ENCODE data around the gene XYLT2.

XYLT2 gene

DNA sequence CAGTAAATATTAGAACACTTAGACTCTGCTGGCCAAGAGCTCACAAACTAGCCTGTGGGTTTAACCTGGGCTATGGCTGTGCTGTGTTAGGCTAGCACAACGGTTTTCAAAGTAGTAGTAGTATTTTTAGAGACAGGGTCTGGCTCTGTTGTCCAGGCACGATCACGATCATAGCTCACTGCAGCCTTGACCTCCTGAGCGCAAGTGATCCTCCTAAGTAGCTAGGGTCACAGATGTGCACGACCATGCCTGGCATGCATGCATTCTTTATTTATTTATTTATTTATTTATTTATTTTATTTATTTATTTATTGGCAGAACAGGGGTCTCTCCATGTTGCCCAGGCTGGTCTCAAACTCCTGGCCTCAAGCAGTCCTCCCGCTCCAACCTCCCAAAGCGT is 16.7 kb downstream of the XYLT2 start:
- in situ Hi-C loops (cut with HindIII; ENCODE audit: low sequenced_read_pairs), result no loop called here

DNA sequence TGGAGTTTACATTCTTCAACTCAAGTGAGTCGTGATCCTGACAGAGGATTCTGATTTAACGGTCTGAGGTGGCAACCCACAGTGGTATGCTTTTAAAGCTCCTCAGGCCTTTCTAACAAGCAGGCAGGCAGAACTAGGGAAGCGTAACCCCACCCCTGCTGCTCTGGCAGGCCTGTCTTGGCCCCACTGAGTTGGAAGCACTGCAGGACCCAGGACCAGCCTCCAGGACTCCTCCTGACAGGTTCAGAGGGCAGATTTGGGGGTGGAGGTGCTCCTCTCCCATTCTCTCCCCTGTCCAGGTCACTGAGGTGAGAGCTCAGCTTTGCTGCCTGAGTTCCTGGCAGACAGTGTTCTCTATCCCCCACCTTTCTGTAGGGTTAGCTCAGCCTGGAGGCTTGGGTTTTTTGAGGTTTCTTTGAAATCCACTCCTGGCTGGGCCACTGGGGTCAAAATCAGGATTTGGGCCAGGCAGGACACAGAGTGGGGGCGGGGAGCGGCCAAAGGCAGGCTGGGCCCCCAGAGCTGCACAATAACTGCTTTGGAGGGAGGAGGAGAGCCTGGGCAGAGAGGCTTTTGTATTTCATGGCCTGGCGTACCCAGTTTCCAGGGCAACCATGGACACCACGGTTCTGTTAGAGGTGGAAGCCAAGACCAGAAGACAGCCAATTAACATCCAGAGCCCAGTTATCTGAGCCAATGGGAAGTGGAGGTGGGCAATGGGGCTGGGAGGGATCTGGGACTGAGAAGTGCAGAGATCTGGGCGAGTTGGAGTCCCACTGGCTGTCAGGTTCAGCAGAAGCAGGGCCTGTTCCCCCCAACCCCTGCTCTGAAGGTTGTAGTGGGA is 17.5 kb downstream of the XYLT2 start:
- in situ Hi-C loops (cut with HindIII; ENCODE audit: low sequenced_read_pairs), result no loop called here

DNA sequence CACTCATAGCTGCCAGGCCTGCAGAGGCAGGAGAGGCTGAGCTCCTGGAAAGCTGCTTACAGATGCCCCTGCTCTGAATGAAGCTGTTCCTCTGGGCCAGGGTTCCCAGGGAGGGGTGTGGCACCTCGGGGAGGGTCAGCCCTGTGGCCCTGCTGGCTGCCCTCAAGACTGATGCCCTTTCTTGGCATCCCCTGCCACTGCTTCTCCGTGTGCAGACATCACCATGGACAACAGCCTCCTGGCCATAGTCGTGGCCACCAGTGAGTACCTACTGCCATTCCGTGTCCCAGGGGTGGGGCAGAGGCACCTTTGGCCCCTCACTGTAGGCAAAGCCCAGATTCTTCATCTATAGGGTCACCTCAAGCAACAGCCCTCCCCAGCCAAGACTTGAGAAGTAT is 18.1 kb downstream of the XYLT2 start:
- in situ Hi-C loops (cut with HindIII; ENCODE audit: low sequenced_read_pairs), result no loop called here

DNA sequence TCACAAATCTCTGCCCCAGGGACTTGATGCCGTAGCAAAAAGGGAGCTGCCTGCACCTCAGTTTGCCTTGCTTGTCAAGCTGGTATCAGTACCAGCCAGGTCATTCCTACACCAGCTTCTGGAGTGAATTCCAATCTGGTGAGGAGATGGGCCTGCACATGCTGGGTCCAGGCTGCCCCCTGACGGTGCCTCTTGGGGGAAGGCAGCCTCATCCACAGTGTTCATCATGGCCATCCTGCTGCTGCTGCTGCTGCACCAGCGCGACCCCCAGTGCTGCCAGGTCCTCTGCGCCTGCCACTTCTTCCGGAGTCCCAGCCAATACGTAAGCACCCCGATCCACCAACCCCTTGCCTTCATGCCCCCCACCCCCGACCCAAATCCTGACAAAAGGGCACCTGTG is 18.8 kb downstream of the XYLT2 start:
- in situ Hi-C loops (cut with HindIII; ENCODE audit: low sequenced_read_pairs), result no loop called here

DNA sequence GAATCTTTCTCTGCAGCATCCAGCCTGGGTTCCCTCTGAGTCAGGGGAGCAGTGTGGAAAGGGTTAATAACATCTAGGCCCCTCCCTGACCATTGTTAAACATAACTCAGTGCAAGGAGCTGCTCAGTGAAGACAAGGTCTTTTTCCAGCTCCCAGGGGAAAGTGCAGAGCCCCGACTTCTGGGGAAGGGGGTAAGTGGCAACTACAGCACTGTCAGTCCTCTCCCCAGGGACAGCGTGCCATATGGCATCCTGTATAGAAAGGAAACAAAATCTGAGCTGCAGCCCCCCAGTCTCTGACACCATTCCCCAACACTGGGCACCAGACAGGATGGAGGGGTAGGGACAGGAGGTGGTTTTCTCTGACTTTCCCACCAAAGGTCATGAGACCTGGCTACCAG is 19.2 kb downstream of the XYLT2 start:
- in situ Hi-C loops (cut with HindIII; ENCODE audit: low sequenced_read_pairs), result no loop called here

DNA sequence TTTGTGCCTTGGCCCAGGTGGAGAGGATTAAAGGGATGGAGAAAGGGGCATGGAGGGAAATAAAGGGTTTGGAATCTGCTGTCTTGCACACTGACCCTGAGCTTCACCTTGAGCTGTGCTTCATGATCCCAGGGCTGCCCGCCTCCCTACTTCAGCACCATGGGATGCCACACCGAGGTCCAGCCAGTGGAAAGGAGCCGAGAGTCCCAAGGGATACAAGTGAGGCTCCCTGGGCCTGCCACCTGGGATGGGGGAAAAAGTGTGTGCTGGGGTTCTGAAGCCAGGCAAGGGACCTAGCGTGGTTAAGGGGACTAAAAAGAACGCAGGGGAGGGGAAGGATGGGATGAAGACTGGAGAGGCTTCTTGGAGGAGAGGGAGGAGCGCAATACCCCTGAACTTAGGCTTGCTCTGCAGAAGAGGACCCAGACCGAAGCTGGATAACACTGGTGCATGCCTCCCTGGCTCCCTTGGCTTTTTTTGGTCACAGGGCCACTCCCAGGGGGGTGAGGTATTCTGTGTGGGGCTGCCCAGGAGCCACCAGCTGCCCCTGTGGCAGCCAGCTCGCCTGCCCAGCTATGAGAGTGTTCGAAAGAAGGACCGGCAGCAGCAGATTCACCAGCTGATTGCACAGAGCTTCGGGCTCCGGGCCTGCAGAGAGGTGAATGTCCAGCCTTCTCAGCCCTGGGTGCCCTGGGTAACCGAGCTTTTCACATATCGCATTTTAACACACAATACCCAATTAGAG is 19.9 kb downstream of the XYLT2 start:
- in situ Hi-C loops (cut with HindIII; ENCODE audit: low sequenced_read_pairs), result no loop called here

DNA sequence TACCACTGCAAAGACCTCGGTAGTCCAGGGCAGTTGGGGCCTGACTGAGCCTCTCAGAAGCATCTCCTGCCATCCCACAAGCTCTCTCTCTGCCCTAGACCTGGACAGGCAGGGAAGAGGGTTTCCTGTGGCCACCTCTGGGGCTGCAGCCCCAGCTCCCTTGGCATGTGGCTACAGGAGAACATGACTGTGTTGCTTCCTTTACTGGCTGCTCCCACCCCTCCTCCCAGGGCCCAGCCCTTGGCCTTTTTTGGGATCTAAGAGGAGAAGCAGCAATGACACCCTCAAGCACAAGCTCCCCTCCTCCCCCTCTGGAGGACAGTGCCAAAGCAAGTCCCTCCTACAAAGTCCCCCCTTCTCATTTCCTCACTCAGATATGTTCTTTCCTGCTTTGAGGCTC is 21.5 kb downstream of the XYLT2 start:
- in situ Hi-C loops (cut with HindIII; ENCODE audit: low sequenced_read_pairs), result no loop called here

DNA sequence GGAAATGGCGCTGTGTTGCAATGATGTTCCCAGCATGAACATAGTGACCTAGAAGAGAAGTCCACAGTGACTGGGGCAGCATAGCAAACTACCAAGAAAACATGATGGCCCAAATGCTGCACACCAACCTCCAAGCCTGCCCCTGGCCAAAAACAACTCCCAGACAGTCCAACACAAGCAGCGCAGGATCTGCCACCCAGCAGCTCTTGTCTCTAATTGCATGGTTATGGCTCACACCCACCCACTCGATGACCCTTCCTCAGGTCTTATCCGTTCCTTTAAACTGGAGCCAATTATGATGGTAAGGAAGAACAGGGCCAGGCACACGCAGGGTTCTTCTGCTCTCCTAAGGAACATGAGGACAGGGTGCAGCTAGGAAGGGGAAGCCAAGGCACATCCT is 24.1 kb downstream of the XYLT2 start:
- in situ Hi-C loops (cut with HindIII; ENCODE audit: low sequenced_read_pairs), result no loop called here

DNA sequence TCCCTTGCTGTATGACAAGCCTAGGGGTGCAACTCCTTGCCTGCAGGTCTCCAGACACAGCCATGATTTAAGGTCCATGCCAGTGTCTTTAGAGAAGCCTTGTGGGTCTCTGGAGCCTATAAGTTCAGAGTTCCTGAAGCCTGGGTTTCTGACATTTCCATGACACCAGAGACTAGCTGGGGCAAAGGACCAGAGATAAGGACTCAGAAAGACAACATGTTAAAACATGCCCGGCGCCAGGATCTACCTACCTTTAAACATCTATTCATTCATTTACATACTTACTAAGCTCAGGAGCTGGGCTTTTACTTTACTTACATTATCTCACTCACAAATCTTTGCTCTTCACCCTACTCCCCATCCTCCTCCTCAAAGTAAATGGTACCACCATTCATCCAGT is 25.6 kb downstream of the XYLT2 start:
- in situ Hi-C loops (cut with HindIII; ENCODE audit: low sequenced_read_pairs), result no loop called here

DNA sequence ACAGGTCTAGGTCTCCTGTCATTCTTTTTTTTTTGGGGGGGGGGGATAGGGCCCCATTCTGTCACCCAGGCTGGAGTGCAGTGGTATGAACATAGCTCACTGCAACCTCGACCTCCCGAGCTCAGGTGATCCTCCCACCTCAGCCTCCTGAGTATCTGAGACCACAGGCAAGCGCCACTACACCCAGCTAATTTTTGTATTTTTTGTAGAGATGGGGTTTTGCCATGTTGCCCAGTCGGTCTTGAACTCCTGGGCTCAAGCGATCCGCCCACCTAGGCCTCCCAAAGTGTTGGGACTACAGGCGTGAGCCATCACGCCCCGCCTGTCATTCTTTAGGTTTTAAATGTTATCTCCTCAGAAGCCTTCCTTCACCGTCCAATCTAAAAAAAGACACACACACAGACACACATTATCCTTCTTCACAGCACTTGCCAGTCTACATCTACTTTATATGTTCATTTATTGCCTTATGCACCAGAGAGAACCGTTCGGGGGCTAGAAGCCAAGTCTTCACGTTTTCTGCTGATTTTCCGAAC is 26.4 kb downstream of the XYLT2 start:
- in situ Hi-C loops (cut with HindIII; ENCODE audit: low sequenced_read_pairs), result no loop called here

DNA sequence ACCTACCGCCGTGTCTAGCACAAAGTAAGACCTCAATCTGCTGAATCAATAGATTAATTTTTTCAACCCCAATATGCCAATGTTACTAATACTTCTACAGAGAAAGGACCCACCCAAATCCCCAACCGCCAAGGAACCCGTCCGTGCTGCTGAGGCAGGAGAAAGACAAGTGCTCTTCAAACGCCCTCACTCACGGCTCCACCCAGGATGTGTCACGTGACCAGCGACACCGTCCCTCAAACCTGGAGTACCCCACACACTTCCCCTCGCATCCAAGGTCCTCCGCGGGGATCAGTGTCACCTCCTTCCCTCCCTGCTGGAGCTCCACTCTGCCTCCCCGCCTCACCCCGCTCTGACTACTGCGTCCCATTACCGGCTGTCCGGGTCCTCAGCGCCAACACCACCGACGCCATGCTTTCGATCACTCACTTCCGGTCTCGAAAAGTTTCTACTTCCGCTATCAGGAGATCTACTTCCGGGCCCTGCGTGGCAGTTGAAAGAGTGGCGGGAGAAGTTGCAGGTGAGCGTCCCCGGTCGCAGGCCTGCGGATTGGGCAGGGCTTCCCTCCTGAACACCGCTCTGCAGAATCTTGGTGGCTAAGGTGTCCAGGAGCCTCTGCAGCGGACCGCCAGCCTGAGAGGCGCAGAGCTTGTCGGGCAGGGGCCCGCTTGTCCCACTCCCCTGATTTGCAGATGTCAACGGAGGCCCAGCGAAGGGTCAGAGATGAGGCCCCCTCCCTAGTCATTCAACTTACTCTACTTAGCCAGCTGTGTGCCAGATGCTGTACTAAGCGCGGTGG is 27.0 kb downstream of the XYLT2 start, which contains the start of the genes EME1 and MRPL27:
Gene EME1, plus strand, starts transcription at position 472 of the 799 bp plus-strand sequence. CDS start 1,980 bp downstream, outside the sequence.
Gene MRPL27, minus strand, starts transcription at position 427 of the 799 bp plus-strand sequence. Its CDS starts 14 bp downstream, at position 413.
- in situ Hi-C loops (cut with HindIII; ENCODE audit: low sequenced_read_pairs), result no loop called here

DNA sequence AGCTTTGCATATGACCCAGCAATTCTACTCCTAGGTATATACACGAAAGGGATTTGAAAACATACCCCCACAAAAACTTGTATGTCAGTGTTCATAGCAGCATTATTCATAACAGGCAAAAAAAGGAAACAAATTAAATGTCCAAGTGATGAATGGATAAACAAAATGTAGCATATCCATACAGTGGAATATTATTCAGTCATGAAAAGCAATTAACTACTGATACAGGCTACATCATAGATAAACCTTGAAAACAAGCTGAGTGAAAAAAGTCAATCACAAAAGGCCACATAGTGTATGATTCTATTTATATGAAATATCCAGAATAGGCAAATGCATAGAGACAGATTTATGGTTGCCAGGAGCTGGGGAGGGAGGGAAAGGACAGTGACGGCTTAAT is 27.8 kb downstream of the XYLT2 start:
- in situ Hi-C loops (cut with HindIII; ENCODE audit: low sequenced_read_pairs), result no loop called here

DNA sequence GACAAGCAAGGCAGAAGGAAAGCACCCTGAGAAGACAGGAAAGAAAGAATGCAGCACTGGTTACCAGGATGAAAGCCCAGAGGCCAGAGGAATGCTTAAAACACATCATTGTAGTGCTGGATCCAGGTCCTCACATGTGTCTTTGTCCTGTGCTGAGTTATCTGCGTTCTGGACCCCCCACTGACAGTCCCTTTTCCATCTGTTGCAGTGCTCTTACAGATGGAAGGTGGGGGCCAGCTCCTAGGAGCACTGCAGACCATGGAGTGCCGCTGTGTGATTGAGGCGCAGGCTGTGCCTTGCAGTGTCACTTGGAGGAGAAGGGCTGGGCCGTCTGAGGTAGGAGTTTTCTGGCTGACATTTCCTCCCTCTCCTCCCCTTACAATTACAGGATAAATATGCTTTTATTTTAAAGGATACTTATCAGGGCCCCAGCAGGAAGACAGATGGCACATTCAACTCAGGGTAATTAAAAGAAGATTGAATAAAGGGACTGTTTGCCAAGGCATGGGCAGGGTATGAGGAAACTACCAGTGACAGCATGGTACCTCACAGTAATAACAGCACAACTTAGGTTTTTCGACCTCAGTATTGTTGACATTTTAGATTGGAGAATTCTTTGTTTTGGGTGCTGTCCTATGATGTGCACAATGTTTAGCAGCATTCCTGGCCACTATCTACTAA is 30.1 kb downstream of the XYLT2 start:
- in situ Hi-C loops (cut with HindIII; ENCODE audit: low sequenced_read_pairs), result no loop called here

DNA sequence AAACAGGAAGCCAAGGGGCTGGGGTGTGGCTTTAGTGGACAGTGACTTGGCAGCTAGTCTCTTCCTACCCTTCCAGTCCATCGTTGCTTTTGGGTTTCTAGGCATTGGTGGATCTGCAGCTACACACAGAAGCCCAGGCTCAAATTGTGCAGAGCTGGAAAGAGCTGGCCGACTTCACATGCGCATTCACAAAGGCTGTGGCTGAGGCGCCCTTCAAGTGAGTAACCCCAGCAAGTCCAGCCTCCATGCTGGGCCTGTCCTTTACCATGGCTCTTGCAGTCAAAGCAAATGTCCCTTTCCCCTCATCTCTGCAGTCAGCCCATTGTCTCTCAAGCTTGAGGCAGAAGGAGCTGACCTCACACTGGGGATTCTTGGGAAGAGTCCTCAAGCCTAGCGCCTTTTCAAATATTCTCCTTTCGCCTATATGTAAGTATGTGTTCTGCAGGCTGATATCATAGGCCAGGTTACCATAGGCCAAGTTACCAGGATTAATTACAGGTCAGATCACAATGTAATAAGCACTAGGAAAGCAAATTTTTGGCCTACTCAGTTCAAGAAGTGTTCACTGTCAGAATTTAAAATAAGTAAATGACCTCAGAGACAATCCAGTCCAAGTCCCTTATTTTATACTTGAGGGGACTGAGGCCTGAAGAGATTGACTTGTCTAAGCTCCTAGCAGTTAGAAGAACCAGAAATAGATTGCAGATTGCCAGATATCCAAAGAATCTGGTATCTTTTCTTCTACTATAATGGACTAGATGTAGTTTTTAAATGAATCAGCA is 33.6 kb downstream of the XYLT2 start:
- in situ Hi-C loops (cut with HindIII; ENCODE audit: low sequenced_read_pairs), result no loop called here

DNA sequence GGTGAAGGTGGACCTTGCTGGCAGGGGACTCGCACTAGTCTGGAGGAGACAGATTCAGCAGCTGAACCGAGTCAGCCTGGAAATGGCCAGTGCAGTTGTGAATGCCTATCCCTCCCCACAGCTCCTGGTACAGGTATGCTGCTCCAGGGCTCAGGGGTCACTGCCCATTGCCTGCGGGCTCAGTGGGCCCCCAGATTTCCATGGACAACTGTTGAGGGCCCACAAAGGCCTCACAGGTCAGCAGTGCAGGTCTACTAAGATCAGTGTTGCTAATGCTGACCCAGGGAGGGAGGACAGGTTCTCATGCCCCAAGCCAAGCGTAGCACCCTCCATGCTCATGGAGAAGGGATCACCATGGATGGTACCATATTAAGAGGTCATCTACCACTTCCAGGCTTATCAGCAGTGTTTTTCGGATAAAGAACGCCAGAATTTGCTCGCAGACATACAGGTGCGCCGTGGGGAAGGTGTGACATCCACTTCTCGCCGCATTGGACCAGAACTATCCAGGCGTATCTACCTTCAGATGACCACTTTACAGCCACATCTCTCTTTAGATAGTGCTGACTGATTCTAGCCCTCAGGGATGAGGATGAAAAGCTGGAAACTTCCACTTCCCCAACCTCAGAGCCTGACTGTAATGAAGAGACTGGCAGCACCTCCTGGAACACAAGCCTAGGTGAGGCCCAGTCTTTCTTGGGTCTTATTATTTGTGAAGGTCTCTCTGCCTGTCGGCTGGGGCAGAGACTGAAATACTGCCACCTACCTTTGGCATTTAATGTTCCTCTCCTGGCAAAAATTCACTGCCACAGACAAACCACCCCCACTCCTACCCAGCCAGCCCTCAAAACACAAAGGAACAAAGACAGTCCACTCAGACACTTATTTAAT is 34.7 kb downstream of the XYLT2 start:
- in situ Hi-C loops (cut with HindIII; ENCODE audit: low sequenced_read_pairs), result no loop called here

DNA sequence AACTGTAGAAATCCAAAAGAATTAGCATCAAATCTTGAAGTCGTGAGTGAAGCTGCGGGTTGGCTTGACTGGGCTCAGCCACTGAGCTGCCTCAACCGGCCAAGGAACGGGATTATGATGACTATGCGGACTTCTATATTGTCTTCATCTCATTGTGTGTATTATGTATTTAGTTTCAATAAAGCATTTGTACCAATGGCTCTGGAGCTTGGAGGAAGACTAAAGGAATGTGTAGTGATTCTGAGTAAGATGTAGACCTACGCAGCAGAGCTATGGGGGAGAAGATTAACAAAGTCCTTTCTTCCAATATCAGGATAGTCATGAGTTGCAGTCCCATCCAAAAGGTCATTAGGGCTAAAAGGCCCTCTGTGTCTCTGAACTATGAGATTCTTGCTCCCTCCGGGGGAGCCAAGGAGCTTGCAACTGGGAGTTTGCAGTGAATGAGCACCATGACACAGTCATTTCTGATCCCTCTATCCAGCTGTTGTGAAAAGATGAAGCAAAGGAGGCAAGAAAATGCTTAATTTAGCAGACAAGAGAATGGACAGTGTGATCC is 35.4 kb downstream of the XYLT2 start:
- in situ Hi-C loops (cut with HindIII; ENCODE audit: low sequenced_read_pairs), result no loop called here

DNA sequence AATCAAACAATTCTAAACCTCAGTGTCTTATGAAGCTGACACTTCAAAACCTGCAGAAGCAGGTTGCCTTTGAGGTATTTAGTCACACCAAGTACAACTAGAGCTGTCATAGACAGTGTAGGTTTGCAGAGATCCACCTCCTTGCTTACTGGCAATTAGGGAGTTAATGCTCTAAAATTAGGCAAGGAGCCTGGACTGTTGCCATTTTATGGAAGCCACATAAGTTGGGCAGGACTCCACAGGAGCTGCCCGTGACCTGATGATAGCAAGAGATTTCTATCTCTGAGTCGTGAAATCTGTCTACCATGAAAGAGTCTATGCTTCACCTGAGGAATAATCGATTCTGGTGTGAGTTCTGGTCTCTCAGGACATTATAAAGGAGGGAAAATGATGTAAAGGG is 36.0 kb downstream of the XYLT2 start:
- in situ Hi-C loops (cut with HindIII; ENCODE audit: low sequenced_read_pairs), result no loop called here

DNA sequence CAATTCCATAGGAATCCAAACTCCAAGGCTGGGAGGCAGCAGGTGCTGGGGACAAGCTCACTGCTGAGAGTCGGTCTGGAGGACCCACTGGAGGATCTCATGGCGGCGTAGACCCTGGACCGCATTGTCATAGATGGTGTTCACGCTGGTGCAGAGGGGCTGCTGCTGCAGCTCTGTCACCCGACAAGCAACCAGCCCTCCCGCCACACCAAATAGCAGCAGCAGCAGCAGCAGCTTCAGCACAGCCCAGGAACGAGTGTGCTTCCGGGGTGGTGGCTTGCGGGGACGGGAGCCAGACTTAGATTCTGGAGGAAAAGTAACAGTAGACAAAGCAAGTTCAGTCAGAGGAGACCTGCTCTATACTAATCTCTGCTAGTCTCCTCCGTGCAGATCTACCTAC is 37.0 kb downstream of the XYLT2 start:
- in situ Hi-C loops (cut with HindIII; ENCODE audit: low sequenced_read_pairs), result no loop called here
